ENCODE measurements around the gene CAMSAP2.

The CAMSAP2 gene

GRCh38 chr1:200738327-200738948 is at the start of gene CAMSAP2:
Gene CAMSAP2, plus strand, starts transcription at chr1:200738893. Its CDS starts 935 bp downstream, at chr1:200739828.
- DNase-seq = no peak

GRCh38 chr1:200692316-200692715 is 46.4 kb upstream of the CAMSAP2 start:
- DNase-seq = no peak

- no peak for DNase-seq
Measured at GRCh38 chr1:200693327-200693726, 45.4 kb upstream of the CAMSAP2 start.

GRCh38 chr1:200694738-200695137 is 44.0 kb upstream of the CAMSAP2 start:
- DNase-seq = no peak

- DNase-seq = no peak
Measured at GRCh38 chr1:200699871-200700270, 38.8 kb upstream of the CAMSAP2 start.

GRCh38 chr1:200704986-200705500 is 33.6 kb upstream of the CAMSAP2 start:
- no peak for DNase-seq

GRCh38 chr1:200706111-200706814 is 32.4 kb upstream of the CAMSAP2 start:
- DNase-seq = no peak

GRCh38 chr1:200707116-200707515 is 31.6 kb upstream of the CAMSAP2 start:
- no peak for DNase-seq

- DNase-seq = no peak
Measured at GRCh38 chr1:200708161-200708560, 30.5 kb upstream of the CAMSAP2 start.

GRCh38 chr1:200708769-200709168 is 29.9 kb upstream of the CAMSAP2 start:
- no peak for DNase-seq

- DNase-seq = no peak
Measured at GRCh38 chr1:200710166-200710565, 28.5 kb upstream of the CAMSAP2 start.

GRCh38 chr1:200714504-200715187 is 24.0 kb upstream of the CAMSAP2 start:
- no peak for DNase-seq

- no peak for DNase-seq
Measured at GRCh38 chr1:200720199-200720598, 18.5 kb upstream of the CAMSAP2 start.

GRCh38 chr1:200724064-200724463 is 14.6 kb upstream of the CAMSAP2 start:
- DNase-seq = no peak

- DNase-seq = no peak
Measured at GRCh38 chr1:200727257-200727656, 11.4 kb upstream of the CAMSAP2 start.

GRCh38 chr1:200729863-200730262 is 8.8 kb upstream of the CAMSAP2 start:
- no peak for DNase-seq

GRCh38 chr1:200731654-200732332 is 6.9 kb upstream of the CAMSAP2 start:
- DNase-seq = no peak

GRCh38 chr1:200732438-200732837 is 6.3 kb upstream of the CAMSAP2 start:
- no peak for DNase-seq

- DNase-seq = no peak
Measured at GRCh38 chr1:200733907-200734306, 4.8 kb upstream of the CAMSAP2 start.

- DNase-seq = no peak
Measured at GRCh38 chr1:200737647-200738291, 924 bp upstream of the CAMSAP2 start.

GRCh38 chr1:200738949-200739651 is 407 bp downstream of the CAMSAP2 start:
- no peak for DNase-seq

All from KG1 (cell line).